KMS-11 (cell line): Measurements from ENCODE around the gene ECHS1.

ENCODE experiments used
- H2AFZ ChIP-seq: fragments of 200-600 bp; sonication (generic); 2 replicates; pipeline ENCODE4 v1.6.1; 2016; ENCODE audit warnings: antibody characterized with exemption, mixed run types, low read depth
- H3K27ac ChIP-seq: fragments of 200-600 bp; sonication (generic); 2 replicates; pipeline ENCODE4 v1.6.1; 2016; ENCODE audit warnings: mild to moderate bottlenecking, mixed run types
- H3K27me3 ChIP-seq: fragments of 200-600 bp; sonication (generic); 2 replicates; pipeline ENCODE4 v1.6.1; 2017; ENCODE audit warnings: mild to moderate bottlenecking, low read depth, mixed run types, moderate library complexity; ENCODE audit not compliant: insufficient read depth
- H3K36me3 ChIP-seq: fragments of 200-600 bp; sonication (generic); 2 replicates; pipeline ENCODE4 v1.6.1; 2017; ENCODE audit warnings: mild to moderate bottlenecking, mixed run types; ENCODE audit not compliant: insufficient read depth
- H3K4me1 ChIP-seq: fragments of 200-600 bp; sonication (generic); 2 replicates; pipeline ENCODE4 v1.6.1; 2016; ENCODE audit warnings: mild to moderate bottlenecking, low read depth, mixed run types; ENCODE audit not compliant: poor library complexity, severe bottlenecking
- H3K4me2 ChIP-seq: fragments of 200-600 bp; sonication (generic); 2 replicates; pipeline ENCODE4 v1.7.0; 2016; ENCODE audit warnings: mild to moderate bottlenecking, mixed run types
- H3K4me3 ChIP-seq: fragments of 200-600 bp; sonication (generic); IDR thresholded peaks from 2 replicates; pipeline ENCODE4 v1.6.1; 2017; ENCODE audit warnings: low read depth, low read length, mixed read lengths; ENCODE audit not compliant: insufficient read depth
- H3K79me2 ChIP-seq: fragments of 200-600 bp; sonication (generic); 2 replicates; pipeline ENCODE4 v1.6.1; 2016; ENCODE audit warnings: low read depth, mixed run types; ENCODE audit not compliant: insufficient read depth
- H3K9ac ChIP-seq: fragments of 200-600 bp; sonication (generic); 2 replicates; pipeline ENCODE4 v1.6.1; 2016; ENCODE audit warnings: mild to moderate bottlenecking, mixed run types
- H4K20me1 ChIP-seq: fragments of 200-600 bp; sonication (generic); 2 replicates; pipeline ENCODE4 v1.6.1; 2016; ENCODE audit warnings: mild to moderate bottlenecking, mixed run types; ENCODE audit not compliant: insufficient read depth
- CTCF ChIP-seq: fragments of 200-600 bp; sonication (generic); conservative IDR thresholded peaks from 2 replicates; pipeline ENCODE4 v1.6.1; 2017; ENCODE audit warnings: low read depth, mild to moderate bottlenecking, antibody characterized with exemption, low read length, moderate library complexity, mixed read lengths

Gene ECHS1

DNA sequence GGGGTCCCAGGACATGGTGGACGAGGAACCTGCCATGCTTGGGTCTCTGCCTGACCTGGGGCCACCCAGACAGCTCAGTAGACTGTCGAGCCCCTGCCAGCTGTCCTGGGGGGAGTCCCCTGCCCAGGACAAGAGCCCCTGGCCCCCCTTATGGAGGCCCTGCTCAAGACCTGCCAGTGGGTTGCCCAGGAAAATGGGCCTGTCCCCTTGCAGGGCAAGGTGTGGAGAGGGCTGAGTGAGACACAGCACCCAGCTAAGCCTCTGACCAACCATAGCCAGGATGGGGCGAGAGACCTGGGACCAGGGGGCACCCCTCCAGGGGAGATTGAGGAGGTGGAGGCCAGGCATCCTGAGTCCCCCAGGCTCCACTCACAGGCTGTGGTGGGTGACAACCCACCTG is 17.2 kb downstream of the ECHS1 start:
- no peaks in the 10 kb centered on the region for H4K20me1 ChIP-seq
- H3K4me2 ChIP-seq: no peak overlapping the region
- no peaks in the 10 kb centered on the region for H3K4me1 ChIP-seq
- no peak overlapping the region for H2AFZ ChIP-seq
- H3K27me3 ChIP-seq: no peaks in the 10 kb centered on the region
- no peak overlapping the region for H3K4me3 ChIP-seq
- H3K27ac ChIP-seq: no peak overlapping the region
- H3K9ac ChIP-seq: no peak overlapping the region
- no peak for TF ChIP-seq CTCF
- no peaks in the 10 kb centered on the region for H3K36me3 ChIP-seq
- H3K79me2 ChIP-seq: no peaks in the 10 kb centered on the region

GRCh38 chr10:133355266-133355665 is 17.9 kb downstream of the ECHS1 start:
- Histone ChIP-seq H3K27me3 (no peaks in the 10 kb centered on the region), H3K9ac (no peak overlapping the region), H3K36me3 (no peaks in the 10 kb centered on the region), H3K27ac (no peak overlapping the region), H3K4me3 (no peak overlapping the region), H3K79me2 (no peaks in the 10 kb centered on the region), H2AFZ (no peak overlapping the region), H4K20me1 (no peaks in the 10 kb centered on the region), H3K4me1 (no peaks in the 10 kb centered on the region), H3K4me2 (no peak overlapping the region)
- no peak for TF ChIP-seq CTCF

GRCh38 chr10:133354672-133355240 is 18.4 kb downstream of the ECHS1 start:
- H3K4me3 ChIP-seq: no peak overlapping the region
- TF ChIP-seq CTCF: no peak
- H3K36me3 ChIP-seq: no peaks in the 10 kb centered on the region
- no peak overlapping the region for H3K4me2 ChIP-seq
- no peak overlapping the region for H3K9ac ChIP-seq
- no peak overlapping the region for H2AFZ ChIP-seq
- no peaks in the 10 kb centered on the region for H3K27me3 ChIP-seq
- no peaks in the 10 kb centered on the region for H3K4me1 ChIP-seq
- H4K20me1 ChIP-seq: no peaks in the 10 kb centered on the region
- no peak overlapping the region for H3K27ac ChIP-seq
- H3K79me2 ChIP-seq: no peaks in the 10 kb centered on the region

DNA sequence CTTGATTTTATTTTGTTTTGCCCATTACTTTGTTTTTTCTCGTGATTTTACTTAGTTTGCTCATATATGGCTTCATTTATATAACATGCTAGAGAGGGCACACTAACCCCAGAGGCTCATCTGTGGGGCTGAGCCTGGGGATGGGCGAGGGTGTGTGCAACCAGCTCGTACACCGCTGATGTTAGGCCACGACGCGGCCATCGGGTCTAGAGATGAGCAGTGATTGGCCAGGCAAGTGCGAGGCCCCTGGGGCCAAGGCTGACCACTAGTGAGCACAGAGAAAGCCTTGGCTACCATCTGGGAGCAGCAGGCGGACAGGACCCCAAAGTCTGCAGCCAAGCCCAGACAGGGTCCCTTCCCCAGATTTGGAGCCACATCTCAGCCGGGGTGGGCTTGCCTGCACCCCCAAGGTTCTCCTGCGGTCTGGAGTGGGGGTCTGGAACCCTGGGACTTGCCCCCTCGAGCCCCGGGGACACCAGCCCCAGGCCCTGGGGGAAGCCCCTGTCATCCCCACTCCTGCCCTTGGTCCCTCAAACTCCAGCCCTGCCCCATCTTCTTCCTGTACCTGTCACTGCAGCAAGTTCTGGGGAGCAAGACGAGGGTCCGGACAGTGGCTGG is 19.1 kb downstream of the ECHS1 start:
- no peak for TF ChIP-seq CTCF
- no peaks in the 10 kb centered on the region for H3K4me1 ChIP-seq
- H3K27ac ChIP-seq: no peak overlapping the region

More for the DNA sequence above, 19.1 kb downstream of the ECHS1 start:
- H2AFZ ChIP-seq: no peak overlapping the region
- H3K4me3 ChIP-seq: no peak overlapping the region
- H3K36me3 ChIP-seq: no peaks in the 10 kb centered on the region
- H3K4me2 ChIP-seq: no peak overlapping the region
- H3K9ac ChIP-seq: no peak overlapping the region
- H4K20me1 ChIP-seq: no peaks in the 10 kb centered on the region
- H3K27me3 ChIP-seq: no peaks in the 10 kb centered on the region
- H3K79me2 ChIP-seq: no peaks in the 10 kb centered on the region
